D341Med (cell line): Measurements from ENCODE around the gene VARS1.
"Not testable (repeated sequence)": the region's sequence is repeated elsewhere in the genome, so short reads cannot be mapped to it uniquely, and the experiment has no call there.

Experiments used
- DNase-seq: peaks from one replicate; pipeline ENCODE4 v3.0.0; 2012; ENCODE audit warnings: low spot score

The VARS1 gene

DNA sequence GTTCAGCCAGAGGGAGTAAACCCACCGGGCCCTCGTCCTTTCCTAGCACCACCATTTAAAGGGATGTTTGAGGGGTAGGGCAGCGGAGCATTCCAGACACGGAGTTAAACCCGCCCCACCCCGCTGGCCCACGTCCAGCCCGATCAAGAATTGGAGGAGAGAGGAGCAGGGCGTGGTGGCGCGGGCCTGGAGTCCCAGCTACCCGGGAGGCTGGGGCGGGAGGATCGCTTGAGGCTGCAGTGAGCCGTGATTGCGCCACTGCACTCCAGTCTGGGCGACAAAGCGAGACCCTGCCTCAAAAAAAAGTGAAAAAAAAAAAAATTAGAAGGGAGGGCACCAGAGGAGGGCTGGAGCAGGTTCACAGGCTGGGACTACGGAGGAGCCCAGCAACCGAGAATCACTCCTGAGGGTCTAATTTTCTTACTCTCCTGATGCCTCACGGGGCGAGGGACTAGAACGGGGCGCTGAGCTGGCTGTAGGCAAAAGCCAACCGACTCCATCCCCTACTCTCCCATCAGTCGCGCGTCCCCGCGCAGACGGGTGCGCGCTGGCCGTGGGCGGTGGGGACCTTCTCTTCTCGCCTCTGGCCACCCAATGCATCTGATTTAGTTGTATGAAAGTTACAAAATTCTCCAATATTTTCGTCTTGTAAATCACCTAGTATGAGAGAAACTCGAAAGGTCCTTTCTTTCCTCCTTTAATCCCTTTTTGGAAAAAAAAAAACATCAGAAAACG lies 25.9 kb upstream of the VARS1 start:
- DNase-seq: peak; percentile 61

DNA sequence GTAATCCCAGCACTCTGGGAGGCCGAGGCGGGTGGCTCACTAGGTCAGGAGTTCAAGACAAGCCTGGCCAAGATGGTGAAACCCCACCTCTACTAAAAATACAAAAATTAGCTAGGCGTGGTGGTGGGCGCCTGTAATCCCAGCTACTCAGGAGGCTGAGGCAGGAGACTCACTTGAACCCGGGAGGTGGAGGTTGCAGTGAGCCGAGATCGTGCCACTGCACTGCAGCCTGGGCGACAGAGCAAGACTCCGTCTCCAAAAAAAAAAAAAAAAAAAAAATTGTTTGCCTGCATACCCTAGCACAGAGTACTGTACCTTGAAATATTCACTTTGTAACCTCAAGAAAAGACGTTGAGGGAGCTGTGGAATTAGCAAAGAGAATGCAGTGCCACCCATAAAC lies 24.8 kb upstream of the VARS1 start:
- not testable (repeated sequence) for DNase-seq

DNA sequence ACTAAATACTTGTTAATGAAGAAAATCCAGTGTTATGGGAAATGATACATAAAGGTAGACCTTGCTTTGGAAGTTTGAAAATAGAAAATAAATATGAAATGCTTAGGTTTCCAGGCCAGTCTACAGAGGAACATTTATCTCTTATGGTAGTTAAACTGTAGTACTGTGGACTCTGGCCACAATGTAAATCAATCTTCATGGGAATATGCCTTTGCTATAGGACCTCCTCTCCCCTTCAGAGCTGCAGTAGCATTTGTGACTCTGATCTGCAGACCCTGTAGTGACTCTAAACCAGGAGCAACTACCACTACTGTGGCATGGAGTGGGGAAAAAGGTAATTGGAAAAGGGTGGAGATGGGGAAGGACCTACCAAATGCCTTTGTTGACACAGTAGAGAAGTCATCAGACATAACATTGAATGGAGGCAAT lies 24.3 kb upstream of the VARS1 start:
- no peak for DNase-seq

DNA sequence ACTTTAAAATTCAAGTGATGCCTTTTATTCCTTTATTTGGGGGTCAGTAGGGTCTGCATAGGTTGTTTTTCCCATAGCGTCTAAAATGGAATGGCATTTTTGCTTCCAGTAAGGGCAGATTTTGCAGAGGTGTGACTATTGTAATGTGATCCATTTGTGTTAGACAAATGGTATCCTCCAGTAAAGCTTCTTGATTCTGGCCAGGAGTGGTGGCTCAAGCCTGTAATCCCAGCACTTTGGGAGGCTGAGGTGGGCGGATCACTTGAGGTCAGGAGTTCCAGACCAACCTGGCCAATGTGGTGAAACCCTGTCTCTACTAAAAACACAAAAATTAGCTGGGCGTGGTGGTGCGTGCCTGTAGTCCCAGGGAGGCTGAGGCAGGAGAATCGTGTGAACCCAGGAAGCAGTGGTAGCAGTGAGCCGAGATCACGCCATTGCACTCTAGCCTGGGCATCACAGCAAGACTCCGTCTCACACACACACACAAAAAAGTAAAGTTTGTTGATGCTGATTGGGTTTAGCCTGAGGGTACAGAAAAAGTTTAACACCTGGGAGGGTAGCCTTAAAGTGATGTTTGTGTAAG lies 22.5 kb upstream of the VARS1 start:
- not testable (repeated sequence) for DNase-seq

DNA sequence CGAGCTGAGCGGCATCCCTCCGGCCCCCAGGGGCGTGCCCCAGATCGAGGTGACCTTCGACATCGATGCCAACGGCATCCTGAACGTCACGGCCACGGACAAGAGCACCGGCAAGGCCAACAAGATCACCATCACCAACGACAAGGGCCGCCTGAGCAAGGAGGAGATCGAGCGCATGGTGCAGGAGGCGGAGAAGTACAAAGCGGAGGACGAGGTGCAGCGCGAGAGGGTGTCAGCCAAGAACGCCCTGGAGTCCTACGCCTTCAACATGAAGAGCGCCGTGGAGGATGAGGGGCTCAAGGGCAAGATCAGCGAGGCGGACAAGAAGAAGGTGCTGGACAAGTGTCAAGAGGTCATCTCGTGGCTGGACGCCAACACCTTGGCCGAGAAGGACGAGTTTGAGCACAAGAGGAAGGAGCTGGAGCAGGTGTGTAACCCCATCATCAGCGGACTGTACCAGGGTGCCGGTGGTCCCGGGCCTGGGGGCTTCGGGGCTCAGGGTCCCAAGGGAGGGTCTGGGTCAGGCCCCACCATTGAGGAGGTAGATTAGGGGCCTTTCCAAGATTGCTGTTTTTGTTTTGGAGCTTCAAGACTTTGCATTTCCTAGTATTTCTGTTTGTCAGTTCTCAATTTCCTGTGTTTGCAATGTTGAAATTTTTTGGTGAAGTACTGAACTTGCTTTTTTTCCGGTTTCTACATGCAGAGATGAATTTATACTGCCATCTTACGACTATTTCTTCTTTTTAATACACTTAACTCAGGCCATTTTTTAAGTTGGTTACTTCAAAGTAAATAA lies 21.8 kb upstream of the VARS1 start:
- DNase-seq: not testable (repeated sequence)

DNA sequence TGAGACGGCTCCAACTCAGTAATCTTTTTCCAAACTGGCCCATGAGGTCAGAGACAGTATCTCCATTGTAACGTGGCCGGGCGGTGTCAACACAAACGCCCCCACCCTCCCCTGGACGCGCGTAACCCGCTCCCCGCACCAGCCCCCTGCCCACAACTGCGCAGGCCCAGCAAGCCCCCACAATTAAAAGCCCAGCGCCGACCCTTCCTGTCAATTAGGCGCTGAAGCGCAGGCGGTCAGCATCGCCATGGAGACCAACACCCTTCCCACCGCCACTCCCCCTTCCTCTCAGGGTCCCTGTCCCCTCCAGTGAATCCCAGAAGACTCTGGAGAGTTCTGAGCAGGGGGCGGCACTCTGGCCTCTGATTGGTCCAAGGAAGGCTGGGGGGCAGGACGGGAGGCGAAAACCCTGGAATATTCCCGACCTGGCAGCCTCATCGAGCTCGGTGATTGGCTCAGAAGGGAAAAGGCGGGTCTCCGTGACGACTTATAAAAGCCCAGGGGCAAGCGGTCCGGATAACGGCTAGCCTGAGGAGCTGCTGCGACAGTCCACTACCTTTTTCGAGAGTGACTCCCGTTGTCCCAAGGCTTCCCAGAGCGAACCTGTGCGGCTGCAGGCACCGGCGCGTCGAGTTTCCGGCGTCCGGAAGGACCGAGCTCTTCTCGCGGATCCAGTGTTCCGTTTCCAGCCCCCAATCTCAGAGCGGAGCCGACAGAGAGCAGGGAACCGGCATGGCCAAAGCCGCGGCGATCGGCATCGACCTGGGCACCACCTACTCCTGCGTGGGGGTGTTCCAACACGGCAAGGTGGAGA lies 19.7 kb upstream of the VARS1 start, which contains the start of the genes HSPA1A and HSPA1L:
TSS of gene HSPA1A (plus strand) at position 519 of the 814 bp plus-strand sequence. CDS start at position 733, 214 bp downstream.
TSS of gene HSPA1L (minus strand) at position 259 of the 814 bp plus-strand sequence. CDS start 3,311 bp downstream, outside the sequence.
- DNase-seq: no peak

DNA sequence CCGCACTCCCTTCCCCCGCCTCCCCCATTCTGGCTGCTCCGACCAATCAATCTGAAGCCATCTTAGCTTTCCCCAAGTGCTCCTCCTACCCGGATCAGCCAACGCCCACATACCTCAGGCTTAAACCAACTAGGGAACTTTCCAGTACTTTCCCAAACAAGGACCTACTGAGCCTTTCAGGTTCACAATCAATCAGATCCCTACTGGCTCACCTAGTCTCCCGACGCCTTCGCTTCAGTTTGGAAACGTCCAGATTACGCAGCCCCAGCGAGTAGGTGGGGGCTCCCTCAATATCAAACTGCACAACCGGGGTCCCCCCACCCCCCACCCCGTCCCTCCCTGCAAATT lies 19.1 kb upstream of the VARS1 start:
- DNase-seq: no peak

DNA sequence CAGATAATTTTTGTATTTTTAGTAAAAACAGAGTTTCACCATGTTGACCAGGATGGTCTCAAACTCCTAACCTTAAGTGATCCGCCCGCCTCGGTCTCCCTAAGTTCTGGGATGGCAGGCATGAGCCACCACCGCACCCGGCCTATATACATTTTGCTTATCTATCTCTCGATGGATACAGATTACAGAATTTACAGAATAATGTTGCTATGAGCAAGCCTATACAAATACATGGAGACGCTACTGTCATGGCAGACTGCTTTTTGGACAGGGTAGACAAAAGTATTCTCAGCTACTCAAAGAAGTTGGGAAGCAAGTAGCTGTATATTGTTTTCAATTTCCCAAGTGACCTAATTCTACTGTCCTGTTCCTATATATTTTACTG lies 17.9 kb upstream of the VARS1 start:
- no peak for DNase-seq

DNA sequence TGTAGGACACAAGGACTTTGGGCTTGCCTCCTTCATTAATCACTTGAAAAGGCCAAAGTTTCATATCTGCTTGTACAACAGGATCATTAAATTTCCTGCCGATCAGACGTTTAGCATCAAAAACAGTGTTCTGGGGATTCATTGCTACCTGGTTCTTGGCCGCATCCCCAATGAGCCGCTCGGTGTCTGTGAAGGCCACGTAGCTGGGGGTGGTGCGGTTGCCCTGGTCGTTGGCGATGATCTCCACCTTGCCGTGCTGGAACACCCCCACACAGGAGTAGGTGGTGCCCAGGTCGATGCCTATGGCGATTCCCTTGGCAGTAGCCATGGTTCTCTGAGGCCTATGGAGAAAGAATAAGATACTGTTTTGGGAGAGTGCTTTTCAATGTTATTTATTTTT lies 16.1 kb upstream of the VARS1 start:
- DNase-seq: no peak

DNA sequence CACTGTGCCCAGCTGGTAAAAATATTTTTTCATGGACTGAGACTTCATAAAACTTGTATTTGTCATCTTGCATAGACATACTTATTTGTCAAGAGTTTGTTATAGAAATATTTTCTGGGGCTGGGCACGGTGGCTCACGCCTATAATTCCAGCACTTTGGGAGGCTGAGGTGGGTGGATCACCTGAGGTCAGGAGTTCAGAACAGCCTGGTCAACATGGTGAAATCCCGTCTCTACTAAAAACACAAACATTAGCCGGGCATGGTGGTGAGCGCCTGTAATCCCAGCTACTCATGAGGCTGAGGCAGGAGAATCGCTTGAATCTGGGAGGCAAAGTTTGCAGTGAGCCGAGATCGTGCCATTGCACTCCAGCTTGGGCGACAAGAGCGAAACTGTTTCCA lies 13.0 kb upstream of the VARS1 start:
- not testable (repeated sequence) for DNase-seq

DNA sequence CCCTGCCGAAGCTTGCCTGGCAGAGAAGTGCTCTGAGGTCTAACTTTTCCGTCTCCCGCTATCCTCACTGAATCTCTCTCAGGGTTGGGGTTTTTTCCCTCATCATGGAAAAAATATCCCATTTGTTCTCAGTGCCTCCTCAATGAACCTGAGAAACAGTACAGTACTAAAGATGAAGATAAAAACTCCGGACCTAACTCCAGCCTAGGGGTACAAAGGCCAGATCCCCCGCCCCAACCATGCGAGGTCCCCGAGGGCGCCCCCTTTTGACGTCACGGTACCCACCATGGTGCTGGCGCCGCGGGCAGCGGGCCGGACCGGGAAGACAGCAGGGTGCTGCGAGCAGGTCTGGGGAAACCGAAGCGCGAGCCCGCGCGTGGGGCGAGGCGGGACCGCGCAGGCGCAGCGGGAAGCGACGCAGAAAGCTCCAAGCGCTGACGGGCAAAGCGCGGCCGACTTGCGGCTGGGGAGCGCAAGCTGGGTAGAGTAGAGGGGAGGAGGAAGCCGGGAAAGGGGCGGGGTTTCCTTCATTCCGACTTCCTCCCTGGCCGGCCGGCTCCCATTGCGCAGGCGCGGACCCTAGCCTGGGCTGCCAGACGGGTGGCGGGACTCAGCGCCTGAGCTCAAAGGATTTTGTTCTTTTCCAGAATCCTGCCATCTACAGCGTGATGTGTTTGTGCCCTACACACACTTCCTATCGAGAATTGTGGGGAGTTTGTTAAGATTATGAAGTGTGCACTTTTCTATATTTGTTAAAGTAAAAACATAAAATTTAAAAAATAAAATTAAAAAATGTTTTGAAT lies 11.1 kb upstream of the VARS1 start, which contains the start of gene LSM2:
TSS of gene LSM2 (minus strand) at position 497 of the 803 bp plus-strand sequence. CDS start at position 288, 209 bp downstream.
- peak; percentile 100 for DNase-seq

DNA sequence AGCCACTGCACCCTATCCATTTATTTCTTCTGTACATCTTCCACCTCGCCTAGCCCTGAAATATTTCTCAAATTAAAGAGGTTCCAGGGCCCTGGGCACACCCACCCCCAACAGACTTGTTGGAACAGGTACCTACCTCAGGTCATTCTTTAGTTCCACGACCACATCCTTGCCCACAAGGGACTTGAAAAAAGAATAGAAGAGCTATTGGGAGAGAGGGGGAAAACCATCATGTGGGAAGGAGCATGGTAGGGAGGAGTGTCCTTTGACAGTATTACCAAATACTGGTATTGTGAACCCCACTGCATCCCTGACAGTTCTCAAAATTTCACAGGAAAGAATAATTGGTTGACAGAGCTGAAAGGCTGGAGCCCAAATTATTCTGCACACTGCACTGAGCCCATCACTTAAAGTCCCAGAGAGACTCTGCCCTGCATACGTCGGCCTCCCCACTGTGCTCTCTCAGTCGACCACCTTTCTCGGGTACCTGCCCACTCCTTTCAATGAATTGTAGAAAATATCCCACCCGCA lies 10.5 kb upstream of the VARS1 start:
- DNase-seq: no peak

DNA sequence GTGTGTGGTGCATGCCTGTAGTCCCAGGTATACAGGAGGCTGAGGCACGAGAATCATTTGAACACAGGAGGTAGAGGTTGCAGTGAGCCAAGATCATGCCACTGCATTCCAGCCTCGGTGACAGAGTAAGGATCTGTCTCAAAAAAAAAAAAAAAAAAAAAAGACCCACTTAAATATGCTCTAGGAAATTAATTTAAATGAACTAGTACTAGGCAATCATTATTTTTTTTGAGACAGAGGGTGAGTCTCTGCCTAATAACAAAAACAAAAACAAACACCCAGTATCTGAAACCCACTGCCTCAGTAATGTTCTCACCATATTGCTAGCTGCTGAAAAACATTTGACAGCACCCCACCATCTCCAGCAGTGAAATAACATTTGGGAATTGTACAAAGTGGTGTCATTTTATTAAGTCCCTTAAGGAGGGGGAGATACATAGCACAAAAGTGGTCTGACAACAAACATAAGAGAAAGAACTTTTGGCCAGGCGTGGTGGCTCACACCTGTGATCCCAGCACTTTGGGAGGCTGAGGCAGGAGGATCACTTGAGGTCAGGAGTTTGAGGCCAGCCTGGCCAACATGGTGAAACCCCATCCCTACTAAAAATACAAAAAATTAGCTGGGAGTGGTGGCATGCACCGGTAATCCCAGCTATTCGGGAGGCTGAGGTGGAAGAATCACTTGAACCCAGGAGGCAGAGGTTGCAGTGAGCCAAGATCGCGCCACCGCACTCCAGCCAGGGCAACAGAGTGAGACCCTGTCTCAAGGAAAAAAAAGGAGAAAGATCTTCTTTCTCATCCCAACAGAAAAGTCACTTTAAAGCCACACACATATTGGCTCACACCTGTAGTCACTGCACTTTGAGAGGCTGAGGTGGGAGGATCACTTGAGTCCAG lies 5.7 kb upstream of the VARS1 start:
- DNase-seq: not testable (repeated sequence)

DNA sequence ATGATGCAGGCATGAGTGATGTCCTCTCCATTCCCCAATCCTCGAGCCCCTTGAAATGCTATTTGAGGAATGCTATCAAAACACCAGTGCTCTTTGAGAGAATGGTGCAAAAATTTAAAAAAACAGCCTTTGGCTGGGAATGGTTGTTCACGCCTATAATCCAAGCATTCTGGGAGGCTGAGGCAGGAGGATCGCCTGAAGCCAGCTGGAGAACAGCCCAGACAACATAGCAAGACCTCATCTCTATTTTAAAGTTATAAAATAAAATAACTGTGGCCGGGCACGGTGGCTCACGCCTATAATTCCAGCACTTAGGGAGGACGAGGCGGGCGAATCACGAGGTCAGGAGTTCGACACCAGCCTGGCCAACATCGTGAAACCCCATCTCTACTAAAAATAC lies 4.2 kb upstream of the VARS1 start:
- no peak for DNase-seq

DNA sequence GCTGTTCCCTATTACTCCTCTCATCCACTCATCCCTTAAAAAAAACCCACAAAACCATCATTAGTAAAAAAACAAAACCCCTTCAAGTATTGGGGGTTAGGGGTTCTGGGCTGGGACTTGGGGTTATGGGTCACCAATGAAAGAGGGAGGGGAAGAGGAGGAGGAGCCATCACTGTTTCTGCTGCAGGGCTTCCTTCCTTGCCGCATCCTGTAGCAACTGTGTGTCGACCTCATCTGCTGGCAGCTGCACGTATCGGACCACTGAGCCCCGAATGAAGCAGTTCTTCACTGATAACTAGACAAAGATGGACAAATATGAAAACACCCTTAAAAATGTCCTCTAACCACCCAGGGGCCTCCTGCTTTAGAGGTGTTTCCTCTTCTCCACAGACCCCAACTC lies 2.0 kb upstream of the VARS1 start:
- no peak for DNase-seq

DNA sequence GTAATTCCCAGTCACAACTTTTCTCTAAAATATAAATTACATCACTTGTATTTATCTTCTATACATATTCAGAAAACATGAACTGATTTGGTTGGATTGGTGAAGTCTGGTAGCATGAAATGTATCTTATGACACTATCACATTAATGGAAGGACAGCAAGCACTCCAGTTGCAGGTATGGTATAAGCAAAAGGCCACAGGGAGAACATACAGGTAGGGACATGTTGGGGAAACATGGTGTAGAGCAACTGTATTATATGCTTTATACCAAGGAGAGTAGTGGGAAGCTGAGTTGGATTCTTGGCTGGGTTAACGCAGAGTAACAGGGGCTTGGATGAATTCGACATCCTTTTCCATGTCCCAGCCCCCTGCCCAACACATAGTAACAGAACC lies 1.4 kb upstream of the VARS1 start:
- no peak for DNase-seq

DNA sequence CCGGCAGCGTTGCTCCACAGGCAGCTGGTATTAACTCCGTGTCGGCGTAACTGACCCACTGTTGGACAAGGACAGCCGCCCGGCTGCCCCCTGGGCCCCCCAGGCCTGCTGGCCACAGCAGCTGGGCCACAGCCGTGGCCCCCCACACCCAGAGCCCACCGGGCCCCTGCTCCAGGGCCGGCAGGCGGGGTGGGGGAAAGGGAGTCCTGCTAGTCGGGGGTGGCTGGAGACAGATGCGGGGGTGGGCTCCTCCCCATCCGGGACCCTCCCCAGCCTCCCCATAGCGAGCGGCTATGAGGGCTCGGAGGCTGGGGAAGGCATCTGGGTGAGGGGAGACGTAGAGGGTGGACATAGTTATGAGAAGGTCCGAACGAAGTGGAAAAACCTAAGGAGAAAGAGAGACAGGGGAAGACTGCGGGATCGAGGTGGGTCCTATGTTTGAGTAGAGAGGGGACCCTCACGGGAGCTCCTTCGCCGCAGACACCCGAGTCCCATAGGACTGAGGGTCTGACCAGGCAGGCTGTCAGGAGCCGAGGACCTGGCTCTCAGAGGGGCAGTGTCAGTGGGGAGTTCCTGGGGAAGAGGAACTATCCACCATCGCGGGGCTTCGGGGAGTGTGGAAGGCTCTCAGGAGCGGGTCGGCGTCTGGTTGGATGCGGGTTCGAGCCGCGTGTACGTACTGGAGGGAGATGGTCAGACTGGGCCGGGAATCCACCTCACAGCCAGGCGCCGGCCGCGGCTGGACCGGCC lies 511 bp downstream of the VARS1 start:
- DNase-seq: peak; percentile 52

DNA sequence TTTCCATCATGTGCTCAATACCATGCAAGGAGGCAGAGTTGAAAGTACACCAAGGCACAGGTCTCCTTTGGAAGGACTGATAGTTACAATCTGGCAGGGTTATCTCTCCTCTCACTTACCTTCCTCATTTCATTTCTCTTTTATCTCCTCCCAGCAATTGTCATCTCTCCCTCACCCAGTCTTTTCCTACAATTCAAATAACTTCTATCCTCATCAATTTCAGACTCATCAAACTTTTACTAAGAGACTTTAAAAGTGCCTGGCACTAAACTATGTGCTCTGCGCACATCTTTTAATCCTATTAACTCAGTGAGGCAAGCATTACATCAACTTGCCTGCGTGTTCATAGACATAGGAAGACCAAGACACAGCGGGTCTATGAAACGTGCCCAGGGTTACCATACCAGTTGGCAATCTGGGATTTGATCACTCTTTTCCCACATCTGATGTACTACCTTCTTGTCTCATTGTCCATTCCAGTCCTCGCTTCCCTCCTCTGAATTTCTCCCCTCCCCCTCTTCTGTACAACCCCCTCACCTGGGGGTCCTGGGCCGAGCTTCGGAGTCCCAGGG lies 1.2 kb downstream of the VARS1 start:
- peak; percentile 61 for DNase-seq

DNA sequence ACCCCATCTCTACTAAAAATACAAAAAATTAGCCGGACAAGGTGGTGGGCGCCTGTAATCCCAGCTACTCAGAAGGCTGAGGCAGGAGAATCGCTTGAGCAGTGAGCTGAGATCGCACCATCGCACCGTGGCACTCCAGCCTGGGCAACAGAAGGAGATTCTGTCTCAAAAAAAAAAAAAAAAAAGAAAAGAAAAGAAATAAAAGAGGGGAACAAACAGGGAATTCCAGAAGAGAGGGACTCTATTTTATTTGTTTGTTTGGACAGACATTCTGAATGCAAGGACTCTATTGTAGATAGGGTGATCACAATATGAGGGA lies 1.7 kb downstream of the VARS1 start:
- DNase-seq: not testable (repeated sequence)
